IPS DF 4.7 (cell line): ENCODE results near the gene TPP2.

Experiments
- DNase-seq: peaks from one replicate; pipeline ENCODE4 v3.0.0-alpha.2; 2013; ENCODE audit warnings: low spot score; ENCODE audit errors: extremely low read depth

Gene TPP2

GRCh38 chr13:102597029-102597961, 509 bp downstream of the TPP2 start:
- no peak for DNase-seq

DNA sequence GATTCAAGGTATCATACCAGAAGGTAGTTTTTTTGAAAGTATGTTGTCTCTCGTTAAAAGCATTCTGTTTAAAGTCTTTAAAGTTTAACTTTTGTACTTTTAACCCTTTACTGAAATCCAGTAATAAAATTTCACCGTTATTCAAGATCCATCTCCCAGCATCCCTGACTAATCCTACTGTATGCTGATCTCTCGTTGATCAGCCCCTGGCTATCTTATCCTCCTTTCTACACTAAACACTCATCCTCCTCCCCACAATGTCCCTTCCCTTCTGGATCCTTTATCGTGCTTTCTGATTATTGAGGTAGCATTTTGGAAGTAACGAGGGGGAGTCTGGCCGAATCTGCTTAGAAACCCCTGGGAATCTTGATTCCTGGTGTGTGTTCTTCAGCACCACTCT, 1.3 kb downstream of the TPP2 start:
- DNase-seq = no peak

DNA sequence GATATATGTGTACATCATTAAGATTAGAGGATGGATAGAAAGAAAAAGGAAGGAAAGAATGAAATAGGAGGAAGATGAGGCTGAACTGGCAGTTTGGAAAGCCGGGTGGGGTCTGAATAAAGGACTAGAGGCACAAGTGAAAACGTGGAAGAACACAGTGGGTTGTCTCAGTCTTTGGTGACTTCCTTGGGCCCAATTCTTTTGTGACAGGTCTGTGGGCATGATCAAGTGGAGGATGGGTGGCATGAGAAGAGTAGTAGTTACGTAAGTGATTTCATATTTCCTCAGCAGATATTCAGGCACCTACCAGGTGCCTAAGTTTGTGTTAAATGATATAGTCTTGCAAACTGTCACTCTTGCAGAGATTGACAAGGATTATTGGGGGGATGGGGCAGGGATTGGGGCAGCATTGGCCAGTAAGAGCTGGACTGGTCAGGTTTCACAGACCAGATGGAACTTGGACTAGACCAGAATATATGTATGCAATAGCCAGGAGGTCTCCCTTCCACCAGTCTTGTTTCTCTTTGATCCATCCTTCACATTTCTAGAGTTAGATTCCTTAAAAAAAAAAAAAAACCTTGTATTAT, 2.7 kb downstream of the TPP2 start:
- DNase-seq = no peak

DNA sequence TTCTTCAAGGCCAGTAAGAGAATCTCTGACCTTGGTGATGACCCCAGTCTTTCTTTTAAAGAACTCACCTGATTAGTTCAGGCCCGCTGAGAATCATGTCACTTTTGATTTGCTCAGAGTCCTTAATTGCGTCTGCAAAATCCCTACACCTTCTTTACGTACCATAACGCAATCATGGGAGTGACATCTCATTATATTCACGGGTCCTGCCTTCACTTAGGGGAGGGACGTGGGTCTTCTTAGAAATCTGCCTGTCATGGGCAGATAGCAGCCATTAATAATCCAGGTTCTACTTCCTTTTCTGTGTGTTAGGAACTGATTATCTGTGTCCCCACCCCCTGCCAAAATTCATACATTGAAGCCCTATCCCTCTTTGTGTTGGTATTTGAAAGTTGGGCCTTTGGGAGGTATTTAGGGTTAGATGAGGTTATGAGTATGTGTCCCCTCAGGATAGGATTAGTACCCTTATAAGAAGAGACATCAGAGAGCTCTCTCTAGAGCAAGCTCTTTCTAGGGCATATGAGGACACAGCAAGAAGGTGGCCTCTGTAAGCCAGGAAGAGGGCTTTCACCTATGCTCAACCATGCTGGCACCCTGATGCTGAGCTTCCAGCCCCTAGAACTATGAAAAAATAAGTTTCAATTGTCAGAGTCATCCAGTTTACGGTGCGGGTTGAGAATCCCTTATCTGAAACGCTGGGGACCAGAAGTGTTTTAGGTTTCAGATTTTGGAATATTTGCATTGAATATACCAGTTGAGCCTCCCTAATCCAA, 9.9 kb downstream of the TPP2 start:
- no peak for DNase-seq

- DNase-seq = no peak
Measured at GRCh38 chr13:102608974-102609373, 12.2 kb downstream of the TPP2 start.

- DNase-seq = no peak
Measured at GRCh38 chr13:102609696-102610095, 12.9 kb downstream of the TPP2 start.

- DNase-seq = no peak
Measured at GRCh38 chr13:102610296-102610895, 13.6 kb downstream of the TPP2 start.

- no peak for DNase-seq
Measured at GRCh38 chr13:102617697-102618350, 21.0 kb downstream of the TPP2 start.

DNA sequence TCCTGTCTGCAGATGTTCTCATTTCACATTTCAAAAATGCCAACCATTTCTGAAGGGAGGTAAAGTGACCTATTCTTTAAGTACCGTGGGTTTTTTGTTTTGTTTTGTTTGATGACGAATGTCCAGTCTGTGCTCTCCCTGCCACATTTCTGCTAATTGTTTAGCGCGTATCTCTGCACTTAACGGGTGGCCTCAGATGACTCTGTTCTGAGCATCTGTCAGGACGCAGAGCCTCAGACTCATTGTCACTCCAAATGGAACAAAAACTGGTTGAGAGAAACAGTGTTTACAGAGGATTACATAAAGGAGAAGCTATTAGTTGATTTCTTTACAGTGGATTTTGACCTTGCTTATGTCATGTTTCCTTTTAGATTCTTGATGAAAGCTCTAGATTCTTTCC, 23.7 kb downstream of the TPP2 start:
- no peak for DNase-seq

GRCh38 chr13:102626928-102627327, 30.1 kb downstream of the TPP2 start:
- DNase-seq = no peak

- DNase-seq = no peak
Measured at GRCh38 chr13:102628559-102628958, 31.8 kb downstream of the TPP2 start.

DNA sequence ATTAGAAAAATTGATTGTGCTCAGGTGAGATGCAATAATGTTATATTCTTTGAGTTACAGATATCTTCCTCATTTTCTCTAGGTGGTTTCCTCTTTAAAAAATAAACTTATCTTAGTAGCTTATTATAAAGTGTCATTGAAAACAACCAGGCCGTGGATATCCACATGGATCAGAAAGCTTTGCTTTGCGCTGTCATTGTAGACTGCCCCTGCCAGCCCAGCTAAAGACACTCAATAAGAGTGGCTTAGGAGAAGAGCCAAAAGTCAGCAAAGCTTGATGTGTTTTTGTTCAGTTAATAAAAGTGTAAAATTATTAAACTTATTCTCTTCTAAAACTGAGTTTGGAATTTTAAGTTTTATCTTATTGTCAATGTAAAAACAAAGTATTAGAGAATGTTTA, 34.4 kb downstream of the TPP2 start:
- DNase-seq = no peak

- no peak for DNase-seq
Measured at GRCh38 chr13:102638741-102639140, 42.0 kb downstream of the TPP2 start.

DNA sequence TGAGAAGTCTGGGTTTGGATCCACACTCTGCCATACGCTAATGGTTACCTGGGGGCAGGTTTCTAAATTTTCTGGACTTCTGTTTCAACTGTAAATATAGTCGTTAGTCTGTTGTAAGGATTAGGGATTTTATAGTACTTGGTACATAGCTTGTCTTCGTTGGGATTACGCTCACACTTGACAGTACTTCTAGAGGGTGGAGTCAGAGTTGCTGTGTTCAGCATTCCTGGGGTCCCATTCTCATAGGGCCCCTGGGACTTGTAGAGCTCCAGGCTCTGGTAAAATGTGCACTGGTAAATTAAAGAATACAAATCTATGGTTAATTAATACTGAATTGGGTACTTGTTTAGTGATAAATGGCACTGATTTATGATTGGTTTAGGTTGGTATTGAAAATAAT, 45.2 kb downstream of the TPP2 start:
- DNase-seq = no peak

DNA sequence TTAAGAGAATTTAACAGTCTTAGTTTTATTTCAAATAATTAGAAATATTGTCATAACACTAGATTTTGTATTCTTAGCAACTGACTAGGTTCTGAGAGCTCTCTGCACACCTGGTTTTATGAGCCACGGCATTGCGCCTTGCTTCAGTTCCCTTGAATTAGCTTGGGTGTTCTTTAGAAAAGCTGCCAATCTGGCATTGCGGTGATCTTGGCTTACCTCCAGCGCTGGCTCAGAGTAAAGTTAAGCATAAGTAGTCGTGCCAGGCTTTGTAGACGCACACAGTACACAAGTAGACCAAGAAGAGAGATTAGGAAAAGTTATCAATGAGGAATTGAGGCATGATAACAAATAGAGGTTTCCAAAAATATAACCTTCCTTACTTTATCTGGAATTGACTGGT, 45.7 kb downstream of the TPP2 start:
- DNase-seq = no peak

DNA sequence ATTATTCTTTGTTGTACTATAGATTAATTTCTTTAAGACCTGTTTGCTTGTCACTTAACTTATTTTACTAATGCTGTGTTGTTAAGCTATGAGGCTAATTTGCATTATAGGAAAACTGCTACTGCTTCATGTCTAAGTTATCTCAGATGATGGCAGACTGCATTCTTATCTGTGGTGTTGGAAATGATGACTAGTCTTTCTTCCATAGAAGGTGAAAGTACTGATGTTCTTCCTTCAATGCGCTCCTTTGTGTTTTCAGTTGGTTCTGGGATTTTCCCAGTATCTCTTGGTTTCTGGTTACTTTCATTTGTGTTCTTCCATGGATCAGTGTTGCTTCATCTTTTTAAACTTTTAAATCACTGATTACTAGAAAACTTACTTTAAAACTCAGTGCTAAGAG, 46.9 kb downstream of the TPP2 start:
- DNase-seq = no peak

- DNase-seq = no peak
Measured at GRCh38 chr13:102645701-102646100, 48.9 kb downstream of the TPP2 start.

DNA sequence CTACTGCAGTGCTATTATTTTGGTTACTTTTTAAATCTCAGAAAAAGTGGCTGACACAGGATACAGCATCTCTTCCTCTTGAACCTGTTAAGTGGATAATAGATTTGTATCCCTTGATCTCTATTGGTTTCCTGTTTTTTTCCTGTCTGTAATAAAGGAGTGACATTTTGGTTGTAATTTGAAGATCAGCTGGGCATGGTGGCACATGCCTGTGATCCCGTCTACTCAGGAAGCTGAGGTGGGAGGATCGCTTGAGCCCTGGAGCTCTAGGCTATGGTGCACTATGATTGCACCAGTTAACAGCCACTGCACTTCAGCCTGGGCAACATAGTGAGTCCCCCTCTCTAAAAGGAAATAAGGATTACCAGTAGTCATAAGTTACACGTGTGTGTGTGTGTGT, 51.3 kb downstream of the TPP2 start:
- DNase-seq = no peak

DNA sequence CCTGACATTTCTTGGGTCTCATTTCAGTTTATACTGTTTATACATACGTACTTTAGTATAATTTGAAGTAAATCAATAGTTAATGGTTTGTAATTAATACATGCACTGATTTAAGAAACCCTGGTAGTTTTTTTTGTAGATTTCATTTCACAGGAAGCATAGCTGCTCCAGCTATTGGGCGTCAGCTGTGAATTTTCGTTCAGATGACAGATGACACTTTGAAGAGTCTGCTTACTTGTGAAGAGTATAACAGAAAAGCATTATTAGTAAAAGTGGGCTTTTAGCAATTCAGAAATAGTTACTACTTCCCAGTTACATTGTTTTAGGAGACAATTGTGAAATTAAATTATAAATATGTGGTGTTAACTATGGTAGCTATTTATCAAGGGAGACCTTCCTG, 53.7 kb downstream of the TPP2 start:
- DNase-seq = no peak

DNA sequence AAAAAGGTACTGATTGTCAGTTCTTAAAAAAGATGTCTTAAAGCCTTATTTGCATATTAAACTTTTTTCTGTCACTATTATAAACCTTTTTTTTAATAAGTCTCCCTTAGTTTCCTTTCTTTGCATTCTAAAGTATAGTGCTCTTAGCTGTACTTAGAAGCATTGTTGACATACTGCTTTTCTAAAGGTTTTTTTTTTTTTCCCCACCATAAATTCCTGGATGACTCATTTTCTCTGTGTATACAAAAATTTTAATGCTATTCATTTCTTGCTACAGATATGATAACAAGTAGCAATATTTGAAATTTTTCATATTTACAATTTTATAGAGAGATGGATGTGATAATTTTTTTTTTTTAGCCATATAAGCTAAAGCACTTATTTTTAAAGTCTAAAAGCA, 54.6 kb downstream of the TPP2 start:
- no peak for DNase-seq

DNA sequence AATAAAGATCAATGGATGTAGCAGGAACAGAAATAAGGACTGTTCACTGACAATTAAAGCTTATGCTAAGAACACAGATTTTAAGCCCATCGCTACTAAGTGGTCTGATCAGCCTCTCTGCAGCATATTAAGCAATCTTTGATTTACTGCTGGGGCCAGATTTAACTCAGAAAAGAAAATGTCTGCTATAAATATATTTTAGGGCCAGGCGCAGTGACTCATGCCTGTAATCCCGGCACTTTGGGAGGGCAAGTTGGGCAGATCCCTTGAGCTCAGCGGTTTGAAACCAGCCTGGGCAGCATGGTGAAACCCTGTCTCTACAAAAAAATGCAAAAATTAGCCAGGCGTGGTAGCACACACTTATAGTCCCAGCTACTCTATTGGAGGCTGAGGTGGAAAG, 55.1 kb downstream of the TPP2 start:
- no peak for DNase-seq
